Measurements from ENCODE around the gene SEC16B.

- TF ChIP-seq POLR2A (IDR thresholded peaks at IDR 0.05): peak; percentile 18 to 74 (median 72)
- no peak for TF ChIP-seq CTCF (IDR thresholded peaks at IDR 0.05)
These were observed 14.3 kb upstream of the SEC16B start for GRCh38 chr1:177984136-177984525.
